Endometrial microvascular endothelial cells (primary cell): Measurements from ENCODE around the gene MMRN2. TPM values are rescaled to one million over a fixed set of nuclear protein-coding genes. Genes with fewer than 3 reads are reported as not detected.

Source experiments
- in situ Hi-C: cut with HindIII; loops from 2 replicates; pipeline ENCODE4 v1.10.0; 2017; ENCODE audit warnings: low sequenced_read_pairs, low pct_unique_long_range_greater_than_20kb; ENCODE audit errors: inconsistent ontology term
- total RNA-seq: library from RNA; depleted of rRNA; stranded (reverse); fragments of >200 nt; gene quantifications from one replicate; pipeline ENCODE4 v1.2.3, GENCODE V29; 2015; ENCODE audit errors: inconsistent ontology term

Gene MMRN2
- total RNA-seq, 1 donor from 2014 or later = 159 TPM

DNA sequence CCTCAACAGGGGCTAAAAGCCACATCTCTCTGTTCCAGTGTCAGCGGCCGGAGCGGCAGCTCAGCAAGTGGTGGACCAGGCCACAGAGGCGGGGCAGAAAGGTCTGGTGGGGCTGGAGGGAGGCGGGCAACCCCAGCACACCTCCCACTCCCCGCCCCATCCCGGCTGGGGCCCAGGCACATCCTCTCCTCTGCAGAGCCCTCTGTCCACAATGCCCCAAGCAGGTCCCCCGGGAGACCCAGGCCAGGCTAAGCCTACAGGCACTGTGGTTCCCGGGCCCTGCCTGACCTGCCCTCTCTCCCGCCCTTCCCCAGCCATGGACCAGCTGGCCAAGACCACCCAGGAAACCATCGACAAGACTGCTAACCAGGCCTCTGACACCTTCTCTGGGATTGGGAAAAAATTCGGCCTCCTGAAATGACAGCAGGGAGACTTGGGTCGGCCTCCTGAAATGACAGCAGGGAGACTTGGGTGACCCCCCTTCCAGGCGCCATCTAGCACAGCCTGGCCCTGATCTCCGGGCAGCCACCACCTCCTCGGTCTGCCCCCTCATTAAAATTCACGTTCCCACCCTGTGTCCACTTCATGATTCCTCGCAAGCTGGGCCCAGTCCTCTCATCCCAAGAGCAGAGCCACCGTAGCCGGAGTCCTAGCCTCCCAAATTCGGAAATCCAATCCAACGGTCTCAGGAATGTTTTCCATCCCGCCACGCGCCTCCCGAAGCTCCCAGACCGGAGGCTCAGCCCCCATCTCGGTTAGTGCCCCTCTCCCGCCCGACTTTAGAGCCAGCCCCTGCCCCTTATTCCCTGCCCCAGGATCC lies 13.0 kb upstream of the MMRN2 start:
- in situ Hi-C loops = no loop called here

DNA sequence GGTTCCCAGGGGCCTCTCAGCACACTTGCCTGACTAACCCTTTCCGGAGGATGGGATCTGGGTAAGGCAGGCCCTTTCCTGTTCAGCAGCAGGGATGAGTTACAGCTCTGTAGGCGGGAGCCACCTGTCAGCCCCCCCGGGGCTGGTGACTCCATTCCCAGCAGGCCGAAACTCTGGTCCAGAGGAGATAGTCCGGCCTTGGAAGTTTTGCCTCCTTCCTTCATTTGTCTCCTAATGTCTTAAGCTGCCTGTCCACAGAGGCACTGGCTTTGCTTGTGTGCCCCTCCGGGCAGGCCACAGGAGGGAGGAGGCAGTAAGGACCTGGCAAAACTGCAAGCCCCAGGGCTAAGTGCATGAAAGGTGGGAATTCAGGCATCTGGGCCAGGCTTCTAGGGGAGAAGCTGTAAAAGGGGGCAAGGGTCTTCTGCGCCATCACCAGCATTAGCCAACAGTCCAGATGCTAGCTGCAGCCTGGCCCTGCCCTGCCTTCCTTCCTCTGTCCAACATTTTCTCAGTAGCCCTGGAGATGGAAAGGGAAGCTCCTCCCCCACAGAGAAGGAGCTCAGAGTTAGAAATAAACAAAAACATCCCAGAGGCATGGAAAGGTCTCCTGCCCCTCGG lies 12.1 kb upstream of the MMRN2 start:
- in situ Hi-C loops = no loop called here

DNA sequence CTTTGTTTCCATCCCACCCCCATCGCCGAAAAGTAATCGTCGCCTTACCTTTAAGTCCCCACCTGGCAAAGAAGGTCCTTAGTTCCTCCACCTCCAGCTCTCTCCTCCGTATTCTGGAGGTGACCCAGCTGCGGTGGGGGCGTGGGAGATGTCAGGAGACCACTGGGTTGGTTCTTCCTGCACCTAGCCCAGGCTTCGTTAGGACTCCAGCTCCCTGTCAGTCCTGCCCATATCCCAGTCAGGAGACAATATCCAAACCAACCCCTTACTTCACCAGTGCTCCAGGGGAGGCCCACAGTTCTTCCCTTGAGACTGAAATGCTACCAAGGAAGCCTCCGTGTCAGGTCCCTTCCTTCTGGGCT lies 11.6 kb upstream of the MMRN2 start:
- in situ Hi-C loops = no loop called here

DNA sequence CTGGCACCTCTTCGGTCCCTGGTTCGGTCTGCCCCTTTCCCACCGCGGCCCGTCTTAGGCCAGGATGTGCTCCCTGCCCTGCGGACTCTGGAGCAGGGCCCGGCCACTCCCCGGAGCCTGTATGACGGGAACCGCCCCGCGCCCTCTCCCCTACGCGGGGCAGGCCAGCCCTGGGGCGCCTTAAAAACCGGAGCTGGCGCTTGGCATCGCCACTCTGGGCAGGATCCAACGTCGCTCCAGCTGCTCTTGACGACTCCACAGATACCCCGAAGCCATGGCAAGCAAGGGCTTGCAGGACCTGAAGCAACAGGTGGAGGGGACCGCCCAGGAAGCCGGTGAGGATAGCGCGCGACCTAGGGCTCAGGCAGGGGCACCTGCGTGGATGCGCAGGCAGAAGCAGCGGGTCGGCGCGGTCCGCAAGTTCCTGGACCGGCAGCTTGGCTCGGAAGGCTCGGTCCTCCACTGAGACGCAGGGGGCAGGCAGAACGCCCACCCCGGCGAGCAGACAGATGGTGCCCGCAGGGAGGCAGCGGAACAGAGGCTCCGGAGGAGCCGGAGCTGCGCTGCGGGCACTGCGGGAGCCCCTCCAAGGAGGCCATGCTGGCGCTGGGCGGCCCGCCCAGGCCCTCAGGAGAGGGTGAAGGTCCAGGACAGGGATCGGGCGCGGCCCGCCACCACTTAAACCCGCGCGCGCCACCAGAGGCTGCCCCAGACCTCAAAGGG lies 11.0 kb upstream of the MMRN2 start, which contains the start of gene ADIRF:
Gene ADIRF (plus strand): TSS at position 212 of the 723 bp plus-strand sequence. CDS start 63 bp downstream, at position 275.
- in situ Hi-C loops = no loop called here

DNA sequence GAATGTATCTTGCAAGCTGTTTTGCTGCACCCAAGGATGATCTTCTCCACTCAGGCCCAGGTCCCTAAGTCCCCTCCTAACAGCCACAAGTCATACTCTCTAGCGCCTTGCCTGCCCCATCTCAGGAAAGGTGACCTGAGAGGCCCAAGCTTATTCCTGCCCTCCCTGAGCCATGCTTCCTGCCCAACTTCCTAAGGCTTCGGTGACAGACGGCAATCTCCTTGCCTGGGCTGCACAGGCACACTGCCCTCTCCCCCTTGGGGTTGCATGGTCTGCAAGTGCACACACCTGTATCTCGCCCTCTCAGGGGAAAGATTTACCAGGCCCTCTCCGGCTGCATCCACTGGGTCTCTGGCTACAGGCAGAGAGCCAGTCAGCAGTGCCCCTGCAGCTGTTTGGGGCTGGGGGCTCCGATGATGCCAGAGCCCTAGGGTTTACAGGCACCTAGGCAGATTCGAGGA lies 10.1 kb upstream of the MMRN2 start:
- in situ Hi-C loops = no loop called here

DNA sequence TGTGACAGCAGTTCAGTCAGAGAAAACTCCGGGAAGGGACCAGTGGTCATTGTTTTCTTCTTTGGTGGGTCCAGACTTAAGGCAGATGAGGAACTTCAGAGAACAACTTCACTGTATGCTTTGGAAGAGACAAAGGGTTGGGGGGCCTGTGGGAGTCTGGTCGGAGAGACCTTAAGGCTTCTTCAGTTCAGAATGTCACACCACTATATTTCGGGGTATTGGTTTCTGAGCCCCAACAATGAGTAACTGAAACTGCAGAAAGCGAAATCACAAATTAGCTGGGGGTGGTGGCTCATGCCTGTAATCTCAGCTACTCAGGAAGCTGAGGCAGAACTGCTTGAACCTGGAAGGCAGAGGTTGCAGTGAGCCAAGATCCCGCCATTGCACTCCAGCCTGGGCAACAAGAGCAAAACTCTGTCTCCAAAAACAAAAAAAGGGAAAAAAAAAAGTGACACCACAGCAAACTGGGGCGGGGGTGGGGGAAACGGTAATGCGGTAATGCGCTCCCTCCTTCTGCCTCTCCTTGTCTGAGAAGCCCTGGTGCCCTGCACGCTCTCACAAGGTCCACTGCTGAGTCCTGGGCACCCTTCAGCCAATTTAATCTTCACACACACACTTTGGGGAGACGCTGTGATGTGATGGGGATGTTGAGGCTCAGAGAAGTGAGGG lies 8.7 kb upstream of the MMRN2 start:
- in situ Hi-C loops = no loop called here

DNA sequence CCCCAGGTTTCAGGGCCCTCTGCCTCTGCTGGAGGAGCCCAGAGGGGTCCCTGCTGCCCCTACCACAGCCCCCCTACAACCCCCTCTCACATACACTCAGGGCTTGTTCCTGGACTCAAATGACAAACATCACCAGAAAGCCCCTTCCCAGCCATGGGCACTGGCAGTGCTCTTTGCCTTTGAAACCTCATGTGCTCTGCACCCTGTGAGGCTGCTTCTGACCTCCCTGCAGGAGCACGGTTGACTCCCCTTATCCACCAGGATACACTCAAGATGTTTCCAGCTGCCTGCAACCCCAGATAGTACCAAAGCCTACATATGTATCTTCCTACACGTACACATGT lies 7.4 kb upstream of the MMRN2 start:
- in situ Hi-C loops = no loop called here

DNA sequence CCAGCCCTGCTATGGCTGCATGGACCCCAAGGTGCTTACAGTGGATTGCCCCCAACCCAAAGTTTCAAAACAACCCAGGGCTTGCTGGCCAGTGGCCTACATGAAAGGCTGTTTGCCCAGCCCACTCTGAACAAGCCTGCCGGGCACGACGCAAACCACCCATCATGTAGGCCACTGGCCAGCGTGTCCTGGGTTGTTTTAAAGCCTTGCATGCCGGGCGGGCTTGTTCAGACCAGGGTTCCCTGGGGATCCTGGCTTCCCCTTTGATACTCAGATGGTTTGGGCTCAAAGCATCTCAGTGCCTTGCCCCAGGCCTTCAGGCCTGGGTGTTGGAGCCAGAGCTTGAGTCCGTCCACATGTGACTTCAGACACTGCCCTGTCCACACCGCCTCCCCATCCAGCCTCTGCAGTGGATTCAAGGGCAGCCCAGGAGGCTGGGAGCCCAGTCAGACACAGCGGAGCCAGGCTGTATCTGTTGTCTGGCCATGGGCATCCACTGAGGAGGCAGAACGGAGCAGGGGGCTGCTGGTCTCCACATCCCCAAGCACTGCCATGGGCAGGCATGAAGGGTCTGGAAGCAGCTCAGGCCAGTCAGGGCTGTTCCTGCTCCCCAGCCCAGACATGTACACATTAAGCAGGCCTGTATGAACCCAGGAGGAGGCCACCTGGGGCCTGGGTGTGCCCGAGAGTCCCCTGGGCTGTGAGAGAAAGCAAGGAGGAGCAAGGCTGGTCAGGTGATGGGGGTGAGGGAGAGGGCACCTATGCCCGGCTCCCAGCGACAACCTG lies 6.8 kb upstream of the MMRN2 start:
- in situ Hi-C loops = no loop called here

DNA sequence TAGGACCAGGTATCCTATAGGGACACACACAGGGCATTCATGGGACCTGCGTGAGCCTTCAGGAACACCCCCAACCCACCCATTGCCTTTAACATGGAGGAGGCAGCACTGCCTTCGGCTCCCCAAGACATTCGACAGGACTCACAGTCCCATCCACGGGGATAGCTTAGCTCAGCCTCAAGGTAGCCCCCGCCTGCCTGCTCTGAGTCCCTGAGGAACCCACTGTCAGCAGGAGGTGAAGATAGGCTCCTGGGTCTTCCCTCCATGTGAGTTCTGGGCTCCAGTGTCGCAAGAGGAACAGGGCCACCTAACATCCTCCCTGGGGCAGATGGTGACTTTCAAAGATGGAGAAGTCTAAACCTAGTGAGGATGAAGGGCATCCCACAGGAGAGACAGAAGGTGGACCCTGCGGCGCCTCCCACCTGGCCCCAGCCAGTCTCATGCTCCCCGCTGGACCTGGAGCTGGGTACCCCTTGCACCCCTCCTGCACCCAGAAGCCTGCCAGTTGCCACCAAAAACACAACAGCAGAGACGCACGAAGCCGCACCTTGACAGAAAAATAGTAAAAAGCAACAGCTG lies 6.0 kb upstream of the MMRN2 start:
- in situ Hi-C loops = no loop called here

DNA sequence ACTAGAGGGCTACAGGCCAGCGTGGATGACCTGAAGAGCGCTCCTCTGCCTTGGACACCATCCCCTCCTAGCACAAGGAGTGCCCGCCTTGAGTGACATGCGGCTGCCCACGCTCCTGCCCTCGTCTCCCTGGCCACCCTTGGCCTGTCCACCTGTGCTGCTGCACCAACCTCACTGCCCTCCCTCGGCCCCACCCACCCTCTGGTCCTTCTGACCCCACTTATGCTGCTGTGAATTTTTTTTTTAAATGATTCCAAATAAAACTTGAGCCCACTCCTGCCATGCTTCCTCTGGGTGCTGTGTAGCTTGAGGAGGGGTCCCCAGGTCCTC lies 5.5 kb upstream of the MMRN2 start:
- in situ Hi-C loops = no loop called here

DNA sequence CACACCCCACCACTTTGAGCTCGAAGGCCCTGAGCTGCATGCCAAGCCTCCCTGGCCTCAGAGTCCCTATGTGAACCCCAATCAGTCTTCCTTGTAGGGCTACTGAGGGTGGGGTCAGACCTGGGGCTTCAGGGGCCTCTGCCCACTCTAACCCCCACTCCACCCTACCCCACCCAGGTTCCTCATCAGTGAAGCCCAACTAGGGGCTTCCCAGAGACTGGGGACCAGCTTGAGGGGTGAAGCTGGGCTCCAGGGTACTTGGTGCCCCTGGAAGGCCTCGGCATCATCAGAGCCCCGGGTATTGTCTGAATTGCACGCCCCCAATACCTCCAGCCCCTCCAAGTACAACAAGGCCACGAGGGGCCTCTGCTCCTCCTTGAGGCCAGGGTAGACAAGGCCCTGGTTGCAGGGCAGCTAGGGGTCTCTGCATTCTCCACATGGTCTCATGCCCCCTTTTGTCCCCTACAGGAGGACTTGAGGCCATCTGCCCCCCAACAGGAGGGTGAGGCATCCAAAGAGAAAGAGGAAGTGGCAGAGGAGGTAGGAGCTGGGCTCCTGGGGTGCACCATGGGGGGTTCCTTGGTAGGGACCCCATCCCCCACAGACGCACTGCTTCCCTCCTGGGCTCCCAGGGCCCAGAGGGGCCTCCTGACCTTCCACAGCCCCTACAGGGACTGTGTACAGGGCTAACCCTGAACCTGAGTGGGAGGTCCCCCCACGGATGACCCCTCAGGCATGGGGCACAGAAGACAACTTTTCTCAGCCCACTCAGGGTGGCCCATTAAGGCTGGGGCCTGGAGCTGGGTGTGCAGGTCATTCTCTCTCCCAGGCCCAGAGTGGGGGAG lies 4.9 kb upstream of the MMRN2 start:
- in situ Hi-C loops = no loop called here

DNA sequence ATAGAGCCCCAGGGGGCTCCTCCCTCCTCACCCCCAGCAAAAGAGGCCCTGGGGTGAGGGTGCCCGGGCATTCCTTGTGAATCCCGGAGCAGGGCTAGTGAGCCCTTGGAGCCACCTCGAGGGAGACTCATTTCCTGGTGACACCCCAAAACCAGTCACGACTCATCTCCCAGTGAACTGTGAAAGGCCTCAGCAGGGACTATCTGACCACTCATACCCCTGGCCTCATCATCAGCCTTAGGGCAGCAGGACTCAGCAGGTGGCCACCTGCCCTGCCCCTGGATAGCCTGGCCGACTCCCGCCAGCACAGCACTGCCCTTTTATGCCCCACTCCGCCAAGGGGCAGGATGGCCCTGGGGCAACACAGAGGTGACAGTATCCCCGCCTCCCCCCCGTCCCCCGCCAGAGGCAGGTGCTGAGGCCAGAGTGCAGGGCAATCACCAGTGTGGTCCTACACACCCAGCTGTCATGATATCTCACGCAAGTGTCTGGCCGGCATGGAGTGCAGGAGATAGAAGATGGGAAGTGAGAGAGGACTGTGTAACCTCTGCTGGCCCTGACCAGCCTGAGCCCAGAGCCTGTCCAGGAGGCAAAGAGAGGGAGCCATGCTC lies 4.2 kb upstream of the MMRN2 start:
- in situ Hi-C loops = no loop called here

DNA sequence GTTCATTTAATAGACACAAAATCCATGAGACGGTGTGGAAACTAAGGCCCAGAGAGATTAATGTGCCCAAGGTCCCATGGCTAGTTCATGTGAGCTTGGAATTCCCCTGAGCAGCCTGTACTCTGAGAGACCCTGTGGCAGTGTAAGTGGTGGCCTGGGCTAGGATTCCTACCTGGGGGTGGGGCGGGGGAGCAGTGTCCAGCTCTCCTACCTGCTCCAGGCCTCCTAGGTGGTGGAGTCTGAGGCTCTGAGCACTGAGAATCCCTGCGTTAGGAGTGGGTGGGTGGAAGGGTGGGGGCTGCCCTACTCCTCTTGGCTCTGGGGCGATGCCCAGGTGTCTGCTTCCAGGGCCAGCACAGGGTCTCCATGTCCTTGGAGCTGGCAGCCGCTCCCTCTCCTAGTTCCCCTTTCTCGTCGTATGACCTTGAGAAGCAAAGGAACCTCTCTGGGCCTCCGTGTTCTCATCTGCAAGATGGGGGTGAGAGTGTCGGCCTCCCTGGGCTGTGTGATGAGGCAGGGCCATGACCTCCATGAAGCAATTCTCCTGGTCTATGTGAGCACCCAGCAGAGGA lies 3.5 kb upstream of the MMRN2 start:
- in situ Hi-C loops = no loop called here

DNA sequence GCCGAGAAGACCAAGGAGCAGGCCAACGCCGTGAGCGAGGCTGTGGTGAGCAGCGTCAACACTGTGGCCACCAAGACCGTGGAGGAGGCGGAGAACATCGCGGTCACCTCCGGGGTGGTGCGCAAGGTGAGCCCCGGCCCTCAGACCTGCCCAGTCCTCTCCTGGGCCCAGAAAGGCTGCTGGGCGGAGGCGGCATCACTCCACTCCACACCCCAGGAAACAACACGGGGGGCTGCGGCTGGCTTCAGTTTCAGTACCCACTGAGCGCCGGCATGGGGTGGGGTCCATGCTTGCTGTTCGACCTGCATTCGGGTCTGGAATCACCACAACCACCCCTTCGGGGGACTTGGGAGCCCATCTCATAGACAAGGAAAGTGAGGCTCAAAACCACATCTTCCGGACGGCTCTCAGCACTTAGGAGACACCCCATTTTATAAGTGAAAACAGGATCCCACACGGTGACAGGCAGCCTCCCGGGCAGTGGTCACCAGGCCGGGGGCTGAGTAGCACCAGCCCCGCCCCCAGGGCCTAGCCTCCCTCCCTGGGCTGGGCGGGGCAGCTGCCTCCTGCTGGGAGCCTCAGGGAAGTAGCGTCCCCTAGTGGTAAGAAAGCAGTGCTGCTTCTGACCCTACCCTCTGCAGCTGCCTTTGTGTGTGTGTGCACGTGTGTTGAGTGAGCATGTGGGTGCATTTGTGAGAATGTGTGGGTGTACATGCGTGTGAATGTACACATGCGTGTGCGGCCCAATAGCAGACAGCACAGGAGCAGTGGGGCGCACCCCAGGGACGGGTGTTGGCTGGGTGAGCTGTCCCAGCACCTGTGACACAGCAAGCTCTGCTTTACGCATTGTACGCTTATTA lies 2.8 kb upstream of the MMRN2 start:
- in situ Hi-C loops = no loop called here

DNA sequence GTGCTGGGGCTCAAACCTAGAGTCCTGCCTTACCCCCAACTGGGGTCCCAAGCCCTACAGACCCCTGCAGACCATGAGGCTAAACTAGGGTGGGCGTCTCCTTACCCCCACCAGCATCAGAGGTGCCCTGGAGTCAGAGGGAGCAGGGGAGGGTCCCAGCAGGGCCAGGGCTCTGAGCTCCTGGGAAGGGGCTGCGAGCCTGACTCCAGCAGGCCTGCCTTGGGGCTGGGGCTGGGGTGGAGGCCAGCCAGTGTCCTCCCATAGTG lies 2.3 kb upstream of the MMRN2 start:
- in situ Hi-C loops = no loop called here

DNA sequence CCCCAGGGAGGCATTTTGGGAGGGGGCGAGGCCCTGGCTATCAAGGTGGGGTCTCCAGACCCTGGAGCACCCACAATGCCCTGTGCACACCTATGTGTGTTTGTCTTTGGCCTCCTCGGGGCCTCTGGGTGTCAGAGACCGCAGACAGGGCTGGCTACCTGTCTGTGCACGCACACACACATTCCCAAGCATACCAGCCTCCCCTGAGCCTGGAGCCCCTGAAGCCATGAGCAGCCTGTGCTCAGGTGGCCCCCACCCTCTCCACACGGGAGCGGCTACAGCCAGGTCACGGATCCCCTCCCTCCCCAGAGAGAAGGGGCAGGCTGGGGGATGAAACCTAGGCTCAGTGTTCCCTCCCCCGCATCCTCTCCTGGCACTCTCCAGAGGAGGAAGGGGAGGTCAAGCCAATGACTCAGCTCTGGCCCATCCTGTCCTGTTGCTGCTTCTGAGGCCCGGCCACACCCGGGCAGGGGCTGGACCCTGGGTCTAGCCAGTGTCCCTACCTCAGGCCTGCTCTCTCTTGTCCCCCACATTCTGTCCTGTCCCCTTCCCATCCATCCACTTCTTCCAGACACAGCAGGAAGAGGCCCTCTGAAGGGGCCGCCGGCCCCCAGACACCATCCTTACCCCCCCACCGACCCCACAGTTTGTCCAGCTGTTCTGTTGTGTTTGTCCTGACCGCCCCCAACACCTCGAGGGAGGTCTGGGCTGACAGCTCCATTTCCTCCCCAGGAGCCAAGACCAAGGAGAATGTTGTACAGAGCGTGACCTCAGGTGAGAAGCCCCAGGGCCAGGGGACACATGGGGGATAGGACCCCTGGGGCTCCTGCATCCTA lies 1.7 kb upstream of the MMRN2 start:
- in situ Hi-C loops = no loop called here
